Globus pallidus (tissue), 1 donor: ENCODE results near the gene FCAMR.

Experiments
- DNase-seq: peaks from one replicate; pipeline ENCODE4 v3.0.0-alpha.2; 2015; ENCODE audit warnings: low spot score

Gene FCAMR

DNA sequence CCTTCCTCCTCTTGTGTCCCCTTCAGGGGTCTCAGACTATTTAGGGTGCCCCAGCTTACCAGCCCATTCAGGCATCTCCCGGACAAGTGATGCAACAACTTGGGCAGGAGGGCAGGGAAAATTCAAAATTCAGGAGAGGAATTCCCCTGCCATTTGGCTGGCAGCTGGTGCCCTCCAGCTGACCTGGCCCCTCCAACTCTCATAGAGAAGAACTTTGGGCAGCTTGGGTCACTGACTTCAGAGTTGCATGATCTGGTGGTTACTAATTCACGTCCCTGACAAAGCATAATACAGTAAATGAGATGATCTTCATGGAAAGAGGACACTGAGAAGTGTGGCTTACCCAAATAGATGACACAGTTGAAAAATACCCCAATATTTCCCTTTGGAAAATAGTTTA lies at the start of gene FCAMR:
Gene FCAMR (minus strand): TSS at position 15 of the 400 bp plus-strand sequence. CDS start 335 bp downstream, outside the sequence.
- no peak for DNase-seq

DNA sequence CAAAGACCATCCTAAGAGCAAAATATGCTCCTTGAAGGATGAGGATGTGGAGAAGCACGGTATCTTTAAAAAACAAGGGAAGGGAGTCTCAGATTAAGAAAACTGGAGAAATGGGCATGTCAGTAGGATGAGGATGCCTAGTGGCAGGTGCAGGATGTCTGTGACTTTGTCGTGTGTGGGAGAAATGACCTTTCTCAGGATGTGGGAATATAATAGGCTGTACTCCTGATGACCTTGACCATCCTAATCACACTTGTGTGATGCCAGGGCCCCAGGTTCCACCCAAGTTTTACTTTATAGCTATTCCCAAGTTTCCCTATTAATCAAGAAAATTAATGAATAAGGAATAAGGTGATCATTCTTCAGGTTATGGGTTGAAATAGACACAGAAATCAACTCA lies 49.4 kb upstream of the FCAMR start:
- DNase-seq: no peak

DNA sequence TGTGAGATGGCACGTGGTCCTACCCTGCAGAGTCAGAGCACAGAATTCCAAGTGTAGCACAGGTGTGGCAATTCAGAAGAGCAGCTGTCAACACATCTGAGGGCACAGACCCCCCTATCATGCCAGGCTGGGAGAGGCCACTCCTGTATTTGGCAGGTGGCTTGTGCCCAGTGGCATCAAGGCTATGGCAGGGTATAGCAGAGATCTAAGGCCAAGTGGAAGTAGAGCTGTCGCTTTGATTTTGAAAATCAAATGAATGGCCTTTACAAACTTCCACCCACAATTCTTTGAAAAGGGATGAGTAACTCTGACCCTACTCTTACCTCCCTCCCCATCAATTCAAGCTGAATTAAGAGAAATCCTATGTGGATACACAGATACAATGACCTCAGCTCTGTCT lies 48.9 kb upstream of the FCAMR start:
- DNase-seq: no peak

DNA sequence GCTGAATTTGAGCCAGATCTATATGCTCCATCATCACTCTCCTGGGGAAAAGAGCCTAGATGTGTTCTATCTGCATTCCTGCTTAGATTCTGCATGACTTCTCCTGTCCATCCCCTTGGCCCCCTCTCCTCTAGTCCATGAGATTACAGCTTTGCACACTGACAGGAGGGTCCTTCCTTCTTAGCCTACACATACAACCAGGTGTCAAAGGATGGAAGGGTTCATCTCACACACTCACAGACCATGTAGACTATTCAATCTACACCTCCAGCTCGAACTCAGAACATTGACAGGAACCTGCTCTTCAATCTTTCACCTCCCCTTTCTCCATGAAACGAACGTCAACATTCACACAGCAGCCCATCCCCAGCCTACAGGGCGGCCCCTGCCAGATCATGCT lies 48.4 kb upstream of the FCAMR start:
- no peak for DNase-seq

- peak; percentile 15 for DNase-seq
These were observed 47.6 kb upstream of the FCAMR start for GRCh38 chr1:207017615-207018559.

GRCh38 chr1:207015791-207016190 lies 45.5 kb upstream of the FCAMR start:
- no peak for DNase-seq

- DNase-seq: no peak
These were observed 44.5 kb upstream of the FCAMR start for GRCh38 chr1:207014728-207015127.

DNA sequence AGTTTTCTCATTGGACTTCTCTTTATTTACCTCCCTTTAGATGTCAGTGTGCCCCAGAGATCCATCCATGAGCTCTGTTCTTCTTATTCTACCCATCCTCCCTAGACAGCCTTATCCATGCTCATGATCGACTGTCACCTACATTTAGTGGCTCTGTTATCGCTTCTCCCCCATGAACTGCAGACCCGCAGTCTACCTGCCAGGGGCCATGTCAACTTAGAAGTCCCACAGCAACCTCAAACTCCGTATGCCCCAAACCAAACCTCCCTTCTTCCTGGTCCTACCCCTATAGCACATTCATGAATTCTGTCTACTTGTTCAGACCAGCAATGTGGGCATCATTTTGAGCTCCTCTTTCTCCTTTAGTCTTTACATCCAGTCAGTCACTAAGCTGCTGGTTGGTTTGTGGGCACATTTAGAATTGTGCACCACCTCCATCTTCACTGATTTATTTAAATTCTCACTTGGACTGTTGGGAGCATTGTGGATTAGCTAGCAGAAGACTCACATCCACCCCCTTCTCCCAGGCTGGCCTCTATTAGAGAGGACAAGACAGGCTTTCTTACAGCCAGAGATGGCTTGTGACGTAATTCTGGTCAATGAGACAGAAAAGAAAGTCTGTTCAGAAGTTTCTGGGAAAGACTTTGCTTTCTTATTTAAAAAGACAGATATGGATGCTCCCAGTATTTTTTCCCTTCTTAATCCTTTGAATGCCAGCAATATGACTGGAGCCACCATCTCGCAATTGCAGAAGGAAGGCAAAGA lies 43.2 kb upstream of the FCAMR start:
- DNase-seq: no peak

DNA sequence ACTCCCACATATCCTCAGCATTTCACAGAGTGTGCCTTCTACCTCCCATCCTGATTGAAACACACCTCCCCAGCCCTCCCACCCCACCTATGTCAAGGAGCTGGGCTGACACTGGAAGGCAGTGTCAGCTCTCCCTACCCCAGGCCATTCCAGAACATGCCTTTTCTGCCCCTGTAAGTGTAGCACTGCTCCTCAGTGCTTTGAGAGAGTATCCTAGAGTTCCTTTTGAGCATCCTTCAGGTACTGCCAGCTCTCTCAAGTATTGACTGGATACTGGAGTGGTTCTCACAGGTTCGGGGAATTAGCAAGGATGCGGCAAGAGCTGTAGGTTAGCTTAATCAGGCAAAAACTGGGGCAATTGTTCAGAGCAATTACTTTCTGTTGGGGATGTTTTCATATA lies 40.5 kb upstream of the FCAMR start:
- no peak for DNase-seq

DNA sequence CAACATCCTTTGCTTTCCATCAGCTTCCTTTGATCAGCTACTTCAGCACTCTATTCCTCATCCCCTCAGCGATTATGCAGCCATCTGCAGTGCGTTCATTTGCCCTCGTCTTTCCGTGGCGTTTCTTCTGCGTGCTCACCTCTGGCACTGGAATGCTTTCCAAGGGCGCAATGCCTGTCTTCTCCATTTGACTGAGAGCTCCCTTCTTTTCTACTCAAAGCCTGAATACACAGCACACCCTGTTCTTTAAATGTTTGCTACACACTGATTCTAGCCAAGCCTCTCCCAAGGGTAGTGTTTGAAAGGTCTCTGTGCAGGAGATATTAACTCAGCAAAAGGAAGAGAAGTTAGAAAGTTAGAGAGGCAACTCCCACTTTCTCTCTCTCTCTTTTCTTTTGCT lies 39.7 kb upstream of the FCAMR start:
- no peak for DNase-seq

DNA sequence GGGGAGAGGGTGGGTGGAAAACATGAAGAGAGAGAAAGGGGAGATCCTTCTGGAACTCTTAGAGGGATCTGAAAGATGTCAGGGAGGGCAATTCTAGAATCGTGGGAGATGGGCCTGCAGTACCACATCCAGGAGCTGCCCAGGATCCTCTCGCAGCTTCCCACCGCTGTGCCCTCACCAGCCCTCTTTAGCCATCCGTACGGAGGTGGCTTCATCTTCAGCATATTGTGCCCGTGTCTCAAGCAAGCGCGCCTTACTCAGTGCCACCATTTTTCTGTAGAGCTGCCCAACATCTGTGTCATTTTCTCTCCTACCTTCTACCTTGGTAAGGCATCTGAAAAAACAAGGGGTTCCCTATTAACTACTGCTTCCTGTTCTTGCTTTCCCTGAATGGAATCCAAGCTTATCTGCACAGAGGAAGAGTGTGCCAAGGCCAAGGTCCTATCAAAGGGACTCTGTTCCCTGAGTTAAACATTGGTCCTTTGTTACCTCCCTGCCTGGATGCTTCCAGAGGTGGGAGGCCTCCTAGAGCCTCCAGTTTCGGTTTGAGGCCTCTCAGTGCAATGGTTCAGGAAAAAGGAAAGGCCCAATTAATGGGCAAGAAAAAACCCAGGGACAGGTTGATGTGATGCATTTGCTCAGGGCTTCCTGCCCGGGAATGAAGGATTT lies 39.1 kb upstream of the FCAMR start:
- no peak for DNase-seq

DNA sequence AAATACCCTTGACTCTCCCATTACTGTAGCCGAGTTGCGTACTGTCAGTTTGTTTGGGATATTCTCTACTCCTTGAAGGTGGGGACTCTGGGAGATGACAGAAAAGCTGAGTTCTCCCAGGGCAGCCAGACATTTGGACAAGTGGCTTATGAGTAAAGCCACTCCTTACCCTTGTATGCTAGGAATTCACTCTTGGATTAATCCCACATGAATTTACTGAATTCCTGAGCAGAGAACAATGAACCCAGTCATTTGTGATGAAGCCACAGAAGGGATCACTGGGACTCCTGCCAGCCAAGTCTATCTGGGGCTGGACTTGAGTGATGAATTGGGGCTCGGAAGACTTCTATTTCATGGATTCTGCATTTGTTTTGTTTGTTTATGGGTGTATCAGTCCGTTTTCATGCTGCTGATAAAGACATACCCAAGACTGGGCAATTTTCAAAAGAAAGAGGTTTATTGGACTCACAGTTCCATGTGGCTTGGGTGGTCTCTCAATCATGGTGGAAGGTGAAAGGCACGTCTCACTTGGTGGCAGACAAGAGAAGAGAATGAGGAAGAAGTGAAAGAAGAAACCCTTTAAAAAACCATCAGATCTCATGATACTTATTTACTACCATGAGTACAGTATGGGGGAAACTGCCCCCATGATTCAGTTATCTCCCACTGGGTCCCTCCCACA lies 37.2 kb upstream of the FCAMR start:
- DNase-seq: no peak

GRCh38 chr1:207006914-207007313 lies 36.7 kb upstream of the FCAMR start:
- DNase-seq: no peak

DNA sequence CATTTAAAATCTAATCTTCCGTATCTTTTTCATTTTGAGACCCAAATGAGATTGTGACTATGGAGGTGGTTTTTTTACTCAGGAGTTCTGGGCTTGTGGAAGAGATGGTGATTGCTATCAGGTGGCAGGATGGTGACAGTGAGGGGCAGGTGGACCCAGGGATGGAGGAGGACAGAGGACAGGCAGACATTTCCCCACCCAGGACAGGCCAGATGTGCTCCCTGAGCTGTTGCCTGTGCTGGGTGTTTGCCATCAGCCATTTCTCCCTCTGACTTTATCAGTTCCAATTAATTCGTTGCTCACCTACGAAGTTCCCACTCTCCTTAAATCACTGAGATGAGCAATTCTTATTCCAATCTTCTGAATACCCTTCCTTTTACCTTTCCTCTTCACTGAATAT lies 35.8 kb upstream of the FCAMR start:
- no peak for DNase-seq

GRCh38 chr1:207004931-207005830 lies 34.9 kb upstream of the FCAMR start:
- DNase-seq: peak; percentile 27

DNA sequence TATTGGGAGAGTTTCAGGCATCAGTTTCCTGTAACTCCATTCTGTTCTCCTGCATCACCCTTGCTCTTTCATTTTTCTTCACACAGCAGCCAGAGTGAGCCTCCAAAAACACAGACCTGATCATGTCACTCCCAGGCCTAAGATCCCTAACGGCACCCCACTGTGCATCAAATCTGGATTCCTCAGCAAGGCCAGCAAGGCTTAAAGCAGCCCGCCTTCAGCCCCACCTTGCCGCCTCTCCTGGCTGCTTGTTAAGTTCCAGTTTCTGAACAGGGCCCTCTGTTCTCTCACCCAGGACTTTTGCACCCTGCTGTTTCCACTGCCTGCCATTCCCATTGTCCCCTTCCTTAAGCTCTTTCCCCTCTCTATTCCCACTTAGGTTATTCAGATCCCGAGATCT lies 33.0 kb upstream of the FCAMR start:
- DNase-seq: no peak

- no peak for DNase-seq
These were observed 32.5 kb upstream of the FCAMR start for GRCh38 chr1:207002724-207003146.

GRCh38 chr1:207001492-207002245 lies 31.4 kb upstream of the FCAMR start:
- no peak for DNase-seq

DNA sequence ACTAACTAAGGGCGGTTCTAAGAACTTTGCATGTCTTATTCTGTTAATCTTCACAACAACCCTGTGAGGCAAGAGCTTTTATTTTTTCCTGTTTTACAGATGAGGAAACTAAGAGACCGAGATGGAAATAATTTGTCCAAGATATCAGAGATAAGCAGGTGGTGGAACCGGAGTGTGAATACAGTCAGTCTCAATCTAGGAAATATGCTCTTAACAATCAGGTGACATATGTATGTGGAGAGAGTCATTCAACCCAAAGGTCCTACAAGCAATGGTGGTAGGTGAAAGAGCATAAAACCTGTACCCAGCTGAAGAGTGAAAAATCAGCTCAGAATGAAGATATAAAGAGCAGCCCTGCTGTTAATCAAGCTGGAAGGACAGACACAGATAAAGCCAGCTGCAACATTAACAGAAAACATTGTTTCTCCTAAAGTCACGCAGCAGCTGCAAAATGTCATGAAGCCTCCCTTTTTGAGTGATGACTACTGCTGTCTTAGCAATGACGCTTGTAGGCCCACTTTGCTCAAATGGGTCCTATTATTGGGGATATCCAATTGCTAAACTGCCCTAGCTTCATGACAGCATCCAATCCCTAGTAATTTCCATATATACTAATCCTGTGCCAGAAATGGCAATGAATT lies 30.5 kb upstream of the FCAMR start:
- no peak for DNase-seq

DNA sequence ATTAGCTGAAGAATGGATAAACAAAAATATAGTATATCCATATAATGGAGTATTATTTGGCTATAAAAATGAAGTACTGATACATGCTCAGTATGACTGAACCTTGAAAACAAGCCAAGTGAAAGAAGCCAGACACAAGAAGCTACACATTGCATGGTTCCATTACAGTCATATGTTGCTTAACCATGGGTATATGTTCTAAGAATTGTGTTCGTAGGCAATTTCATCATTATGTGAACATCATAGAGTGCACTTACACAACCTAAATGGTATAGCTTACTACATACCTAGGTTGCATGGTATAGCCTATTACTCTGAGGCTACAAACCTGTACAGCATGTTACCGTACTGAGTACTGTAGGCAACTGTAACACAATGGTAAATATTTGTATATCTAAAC lies 28.6 kb upstream of the FCAMR start:
- no peak for DNase-seq
